Measurements from ENCODE around the gene GTF2H2C.
"Not testable (repeated sequence)": the region's sequence is repeated elsewhere in the genome, so short reads cannot be mapped to it uniquely, and the experiment has no call there.

GRCh38 chr5:69606839-69607238 is 46.8 kb downstream of the GTF2H2C start:
- not testable (repeated sequence) for TF ChIP-seq POLR2AphosphoS5 (IDR thresholded peaks at IDR 0.05); CTCF (IDR thresholded peaks at IDR 0.05); EP300 (IDR thresholded peaks at IDR 0.05); POLR2A (IDR thresholded peaks at IDR 0.05; ENCODE audit: low read depth)
